KMS-11 (cell line): ENCODE results near the gene SOX12.
A peak's percentile ranks its signal among the peaks of the same experiment; 100 is the strongest.
"Not testable (repeated sequence)": the region's sequence is repeated elsewhere in the genome, so short reads cannot be mapped to it uniquely, and the experiment has no call there.

Source experiments
- H2AFZ ChIP-seq: fragments of 200-600 bp; sonication (generic); 2 replicates; pipeline ENCODE4 v1.6.1; 2016; ENCODE audit warnings: antibody characterized with exemption, mixed run types, low read depth
- H3K27ac ChIP-seq: fragments of 200-600 bp; sonication (generic); 2 replicates; pipeline ENCODE4 v1.6.1; 2016; ENCODE audit warnings: mild to moderate bottlenecking, mixed run types
- H3K27me3 ChIP-seq: fragments of 200-600 bp; sonication (generic); 2 replicates; pipeline ENCODE4 v1.6.1; 2017; ENCODE audit warnings: mild to moderate bottlenecking, low read depth, mixed run types, moderate library complexity; ENCODE audit not compliant: insufficient read depth
- H3K36me3 ChIP-seq: fragments of 200-600 bp; sonication (generic); 2 replicates; pipeline ENCODE4 v1.6.1; 2017; ENCODE audit warnings: mild to moderate bottlenecking, mixed run types; ENCODE audit not compliant: insufficient read depth
- H3K4me1 ChIP-seq: fragments of 200-600 bp; sonication (generic); 2 replicates; pipeline ENCODE4 v1.6.1; 2016; ENCODE audit warnings: mild to moderate bottlenecking, low read depth, mixed run types; ENCODE audit not compliant: poor library complexity, severe bottlenecking
- H3K4me2 ChIP-seq: fragments of 200-600 bp; sonication (generic); 2 replicates; pipeline ENCODE4 v1.7.0; 2016; ENCODE audit warnings: mild to moderate bottlenecking, mixed run types
- H3K4me3 ChIP-seq: fragments of 200-600 bp; sonication (generic); IDR thresholded peaks from 2 replicates; pipeline ENCODE4 v1.6.1; 2017; ENCODE audit warnings: low read depth, low read length, mixed read lengths; ENCODE audit not compliant: insufficient read depth
- H3K79me2 ChIP-seq: fragments of 200-600 bp; sonication (generic); 2 replicates; pipeline ENCODE4 v1.6.1; 2016; ENCODE audit warnings: low read depth, mixed run types; ENCODE audit not compliant: insufficient read depth
- H3K9ac ChIP-seq: fragments of 200-600 bp; sonication (generic); 2 replicates; pipeline ENCODE4 v1.6.1; 2016; ENCODE audit warnings: mild to moderate bottlenecking, mixed run types
- H4K20me1 ChIP-seq: fragments of 200-600 bp; sonication (generic); 2 replicates; pipeline ENCODE4 v1.6.1; 2016; ENCODE audit warnings: mild to moderate bottlenecking, mixed run types; ENCODE audit not compliant: insufficient read depth
- CTCF ChIP-seq: fragments of 200-600 bp; sonication (generic); conservative IDR thresholded peaks from 2 replicates; pipeline ENCODE4 v1.6.1; 2017; ENCODE audit warnings: low read depth, mild to moderate bottlenecking, antibody characterized with exemption, low read length, moderate library complexity, mixed read lengths

Gene SOX12

GRCh38 chr20:330233-331149 lies 5.1 kb downstream of the SOX12 start:
- peak; percentile 87 for TF ChIP-seq CTCF
- no peaks in the 10 kb centered on the region for H4K20me1 ChIP-seq
- H3K9ac ChIP-seq, result no peak overlapping the region
- H2AFZ ChIP-seq, result no peak overlapping the region
- no peak overlapping the region for H3K27ac ChIP-seq
- H3K27me3 ChIP-seq, result no peaks in the 10 kb centered on the region
- no peak overlapping the region for H3K4me3 ChIP-seq
- no peak overlapping the region for H3K4me2 ChIP-seq
- H3K36me3 ChIP-seq, result no peaks in the 10 kb centered on the region
- peaks cover 5% of the 10 kb centered on the region; the same call in 1 of the 2 replicates for H3K79me2 ChIP-seq
- peaks cover 15% of the 10 kb centered on the region for H3K4me1 ChIP-seq

DNA sequence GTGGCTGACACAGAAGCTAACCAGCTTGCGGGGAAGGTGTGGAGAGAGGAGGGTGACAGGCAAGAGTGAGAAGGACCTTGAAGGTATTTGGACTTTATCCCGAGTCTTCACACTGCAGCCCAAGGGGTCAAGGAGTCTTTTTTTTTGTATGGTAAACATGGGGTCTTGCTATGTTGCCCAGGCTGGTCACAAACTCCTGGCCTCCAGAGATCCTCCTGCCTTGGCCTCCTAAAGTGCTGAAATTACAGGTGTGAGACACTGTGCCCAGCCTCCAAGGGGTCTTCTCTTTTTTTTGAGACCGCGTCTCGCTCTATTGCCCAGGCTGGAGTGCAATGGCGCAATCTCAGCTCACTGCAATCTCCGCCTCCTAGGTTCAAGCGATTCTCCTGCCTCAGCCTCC lies 9.2 kb downstream of the SOX12 start:
- no peak for TF ChIP-seq CTCF
- peaks cover 9% of the 10 kb centered on the region for H3K4me1 ChIP-seq
- no peaks in the 10 kb centered on the region for H4K20me1 ChIP-seq

GRCh38 chr20:336040-336439 lies 10.7 kb downstream of the SOX12 start:
- not testable (repeated sequence) for H3K27me3 ChIP-seq, H3K9ac ChIP-seq, H3K36me3 ChIP-seq, H3K27ac ChIP-seq, H4K20me1 ChIP-seq, H3K79me2 ChIP-seq, H2AFZ ChIP-seq, H3K4me1 ChIP-seq, H3K4me2 ChIP-seq, H3K4me3 ChIP-seq

More for the DNA sequence above, 9.2 kb downstream of the SOX12 start:
- Histone ChIP-seq H3K4me2 (no peak overlapping the region), H3K27me3 (no peaks in the 10 kb centered on the region), H3K36me3 (no peaks in the 10 kb centered on the region), H3K9ac (no peak overlapping the region), H3K79me2 (no peaks in the 10 kb centered on the region), H3K27ac (no peak overlapping the region), H2AFZ (no peak overlapping the region), H3K4me3 (no peak overlapping the region)

GRCh38 chr20:341682-342081 lies 16.3 kb downstream of the SOX12 start:
- Histone ChIP-seq H3K27ac (no peak overlapping the region), H2AFZ (no peak overlapping the region), H3K4me3 (no peak overlapping the region), H4K20me1 (no peaks in the 10 kb centered on the region), H3K36me3 (no peaks in the 10 kb centered on the region), H3K27me3 (no peaks in the 10 kb centered on the region), H3K9ac (no peak overlapping the region), H3K4me2 (no peak overlapping the region), H3K79me2 (no peaks in the 10 kb centered on the region), H3K4me1 (no peaks in the 10 kb centered on the region)
- TF ChIP-seq CTCF, result no peak

- Histone ChIP-seq H4K20me1 (no peaks in the 10 kb centered on the region), H3K27me3 (no peaks in the 10 kb centered on the region), H3K79me2 (no peaks in the 10 kb centered on the region), H3K4me3 (no peak overlapping the region), H3K4me1 (no peaks in the 10 kb centered on the region), H3K36me3 (no peaks in the 10 kb centered on the region), H3K9ac (no peak overlapping the region), H3K27ac (no peak overlapping the region), H2AFZ (no peak overlapping the region), H3K4me2 (no peak overlapping the region)
- TF ChIP-seq CTCF, result no peak
Observed at GRCh38 chr20:343107-343506, 17.8 kb downstream of the SOX12 start.
